IMR-90 (cell line): Measurements from ENCODE around the gene TRPV3.
"Not testable (repeated sequence)": the region's sequence is repeated elsewhere in the genome, so short reads cannot be mapped to it uniquely, and the experiment has no call there.

Source experiments
- CEBPB ChIP-seq: IDR thresholded peaks from 2 replicates; pipeline ENCODE4 v1.6.1; 2012; ENCODE audit warnings: low read depth, low read length, improper control_type of control experiment
- CTCF ChIP-seq: conservative IDR thresholded peaks from 2 replicates; pipeline ENCODE4 v1.5.1; 2012; ENCODE audit warnings: mild to moderate bottlenecking, low read depth, low read length, improper control_type of control experiment
- ELK1 ChIP-seq: fragments of 150-350 bp; IDR thresholded peaks from 2 replicates; pipeline ENCODE4 v1.6.1; 2016; ENCODE audit warnings: low read depth, mild to moderate bottlenecking, low read length, moderate library complexity, borderline replicate concordance
- POLR2A ChIP-seq: IDR thresholded peaks from 2 replicates; pipeline ENCODE4 v1.6.1; 2012; ENCODE audit warnings: mild to moderate bottlenecking, low read depth, low read length

GRCh38 chr17:3564241-3564640 is 6.6 kb upstream of the TRPV3 start:
- not testable (repeated sequence) for TF ChIP-seq CTCF, CEBPB, POLR2A, ELK1
